ENCODE results near the gene TRIM15. TPM values are rescaled to one million over a fixed set of nuclear protein-coding genes. Genes with fewer than 3 reads are reported as not detected.

The TRIM15 gene
- total and polyA plus RNA-seq, 2 donors (not counting 3 experiments of a cell fraction or from before 2014, with no cell fraction given), result not detected

DNA sequence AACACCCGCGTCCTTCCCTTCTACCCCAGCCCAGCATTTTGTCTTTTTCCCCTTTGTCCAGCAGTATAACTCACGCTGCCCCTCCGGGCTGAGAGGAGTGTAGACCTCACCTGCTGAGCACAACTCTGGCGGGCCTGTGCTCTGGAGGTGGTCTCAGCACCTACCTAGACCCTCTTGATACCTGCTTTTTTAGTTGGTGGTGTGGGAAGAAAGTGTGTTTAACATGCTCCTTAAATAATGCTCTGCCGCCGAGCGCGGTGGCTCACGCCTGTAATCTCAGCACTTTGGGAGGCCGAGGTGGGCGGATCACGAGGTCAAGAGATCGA lies 51.3 kb downstream of the TRIM15 start:
- H3K9me1 ChIP-seq (replicated peaks; ENCODE audit: control insufficient read depth, extremely low read depth, insufficient read depth, low read length), result no peaks in the 10 kb centered on the region
- POLR2A ChIA-PET, result no interaction called here
- no TSS peak for BruUV-seq (replicated peaks)
- H3K4me1 ChIP-seq (ENCODE audit: control insufficient read depth, extremely low read depth, insufficient read depth, low read length), result peaks cover 17% of the 10 kb centered on the region
- CTCF ChIA-PET, result interaction anchor here (1.4 kb wide), 1 partner anchor 112 kb away, joined by 6 read pairs; no protein-coding TSS in a partner anchor
- H3K4me2 ChIP-seq (ENCODE audit: insufficient read depth, low read length), result peak overlapping the region; percentile 89
- H3K4me3 ChIP-seq (replicated peaks in 1 of 3; ENCODE audit: insufficient read depth in 1 of 3, low read depth in 1 of 3, low read length in 3 of 3), result peak overlapping the region in 2 of 3 experiments; percentile 82 to 84
- intact Hi-C loops (cut with micrococcal nuclease) (no loop called here), dilution Hi-C loops (cut with MboI; ENCODE audit: extremely low pct_ligation_motif_present, low sequenced_read_pairs) (no loop called here)
- no peaks in the 10 kb centered on the region for H3K27me3 ChIP-seq (ENCODE audit: control insufficient read depth in 2 of 2, insufficient read depth in 2 of 2, low read length in 2 of 2)
- H3K27ac ChIP-seq (ENCODE audit: insufficient read depth, low read depth, low read length), result peak overlapping the region; percentile 95
- no peaks in the 10 kb centered on the region for H3K9me3 ChIP-seq (replicated peaks; ENCODE audit: control insufficient read depth, insufficient read depth, low read length)
- H3K79me2 ChIP-seq (ENCODE audit: control insufficient read depth, insufficient read depth, low read length), result peaks cover 29% of the 10 kb centered on the region
- peak overlapping the region; percentile 89 for H3K9ac ChIP-seq (replicated peaks; ENCODE audit: extremely low read depth, insufficient read depth, low read length)
- H4K20me1 ChIP-seq (replicated peaks; ENCODE audit: control insufficient read depth, extremely low read depth, insufficient read depth, low read length), result no peaks in the 10 kb centered on the region
- FAIRE-seq (no peak), DNase-seq (ENCODE audit: low read depth, low spot score) (no peak)
- peak overlapping the region; percentile 97 for H2AFZ ChIP-seq (ENCODE audit: low read depth, low read length)
- no peak for TF ChIP-seq POLR2AphosphoS5 (IDR thresholded peaks at IDR 0.05; ENCODE audit: insufficient read depth, low read depth, low read length)
- TF ChIP-seq JUN (IDR thresholded peaks at IDR 0.05; ENCODE audit: borderline replicate concordance, insufficient read depth, insufficient read length, low read depth), result no peak
- TF ChIP-seq EZH2 (IDR thresholded peaks at IDR 0.05; ENCODE audit: borderline replicate concordance, low read depth, low read length, severe bottlenecking), result no peak
- TF ChIP-seq GATA2 (IDR thresholded peaks at IDR 0.05; ENCODE audit: insufficient read depth, insufficient read length, low read depth, low read length), result no peak
- TF ChIP-seq POLR2A (IDR thresholded peaks at IDR 0.05; ENCODE audit: low read depth, low read length), result no peak
- TF ChIP-seq, protein P1, sequence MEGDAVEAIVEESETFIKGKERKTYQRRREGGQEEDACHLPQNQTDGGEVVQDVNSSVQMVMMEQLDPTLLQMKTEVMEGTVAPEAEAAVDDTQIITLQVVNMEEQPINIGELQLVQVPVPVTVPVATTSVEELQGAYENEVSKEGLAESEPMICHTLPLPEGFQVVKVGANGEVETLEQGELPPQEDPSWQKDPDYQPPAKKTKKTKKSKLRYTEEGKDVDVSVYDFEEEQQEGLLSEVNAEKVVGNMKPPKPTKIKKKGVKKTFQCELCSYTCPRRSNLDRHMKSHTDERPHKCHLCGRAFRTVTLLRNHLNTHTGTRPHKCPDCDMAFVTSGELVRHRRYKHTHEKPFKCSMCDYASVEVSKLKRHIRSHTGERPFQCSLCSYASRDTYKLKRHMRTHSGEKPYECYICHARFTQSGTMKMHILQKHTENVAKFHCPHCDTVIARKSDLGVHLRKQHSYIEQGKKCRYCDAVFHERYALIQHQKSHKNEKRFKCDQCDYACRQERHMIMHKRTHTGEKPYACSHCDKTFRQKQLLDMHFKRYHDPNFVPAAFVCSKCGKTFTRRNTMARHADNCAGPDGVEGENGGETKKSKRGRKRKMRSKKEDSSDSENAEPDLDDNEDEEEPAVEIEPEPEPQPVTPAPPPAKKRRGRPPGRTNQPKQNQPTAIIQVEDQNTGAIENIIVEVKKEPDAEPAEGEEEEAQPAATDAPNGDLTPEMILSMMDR (IDR thresholded peaks at IDR 0.05; ENCODE audit: extremely low read depth in 1 of 2, insufficient read depth in 1 of 2, low read depth in 1 of 2, low read length in 2 of 2), result no peak
- TF ChIP-seq MYC (IDR thresholded peaks at IDR 0.05; ENCODE audit: low read depth, low read length), result no peak
- no peak for TF ChIP-seq FOS (IDR thresholded peaks at IDR 0.05; ENCODE audit: borderline replicate concordance, insufficient read depth, low read length)
- TF ChIP-seq, protein P2, sequence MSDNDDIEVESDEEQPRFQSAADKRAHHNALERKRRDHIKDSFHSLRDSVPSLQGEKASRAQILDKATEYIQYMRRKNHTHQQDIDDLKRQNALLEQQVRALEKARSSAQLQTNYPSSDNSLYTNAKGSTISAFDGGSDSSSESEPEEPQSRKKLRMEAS (IDR thresholded peaks at IDR 0.05; ENCODE audit: insufficient read depth, insufficient read length), result no peak
- no peaks in the 10 kb centered on the region for H3K36me3 ChIP-seq (ENCODE audit: control insufficient read depth in 2 of 2, extremely low read depth in 1 of 2, insufficient read depth in 2 of 2, low read length in 2 of 2)

Measured in endothelial cell of umbilical vein (primary cell).